Left cardiac atrium (tissue), 4 donors: Measurements from ENCODE around the gene CDH6. TPM values are rescaled to one million over a fixed set of nuclear protein-coding genes. Genes with fewer than 3 reads are reported as not detected.
A peak's percentile ranks its signal among the peaks of the same experiment; 100 is the strongest.

Experiments used
- ATAC-seq, 2 donors: fragments of 200-7000 bp; cut with Tn5 transposase; one replicate each; pipeline ENCODE4 v1.9.1; 2020; ENCODE audit warnings: mild to moderate bottlenecking in 2 of 2, moderate library complexity in 2 of 2
- DNase-seq: peaks from one replicate; pipeline ENCODE4 v3.0.0-alpha.2; 2020
- intact Hi-C, 2 donors: fragments of 100-400 bp; cut with DNase I; formaldehyde crosslinking; loops; one replicate each; pipeline versions ENCODE4 v1.14.1 to v1.15.1; 2022 to 2023
- long read RNA-seq: library from polyadenylated mRNA; unstranded; transcript quantifications from one replicate; pipeline ENCODE4 v2.0.0, GENCODE V29; 2021
- total RNA-seq, 2 donors: library from RNA; stranded (reverse); fragmentation: NEBNext Ultra II Directional; extraction: Animal tissue kit (Norgen Biotek cat#: 25700); gene quantifications; one replicate each; pipeline ENCODE4 v1.2.1, GENCODE V29; 2021
- donor health status: DM: no; HTN: yes; CAD: no.
- donor health status: DM: no; HTN: yes; CAD: no; lungs with severe emphysema.
- donor health status: DM: yes; HTN: yes; CAD: no.
- donor health status: Dilated cardiomyopathy.

Gene CDH6
- total RNA-seq, result 1 to 10 TPM; 2.2 to 2.3 TPM
- long read RNA-seq, partial matches to known transcripts, result 1 of 1 reads
- long read RNA-seq, other reads (novel, unspliced or antisense), result 0 of 1 reads

DNA sequence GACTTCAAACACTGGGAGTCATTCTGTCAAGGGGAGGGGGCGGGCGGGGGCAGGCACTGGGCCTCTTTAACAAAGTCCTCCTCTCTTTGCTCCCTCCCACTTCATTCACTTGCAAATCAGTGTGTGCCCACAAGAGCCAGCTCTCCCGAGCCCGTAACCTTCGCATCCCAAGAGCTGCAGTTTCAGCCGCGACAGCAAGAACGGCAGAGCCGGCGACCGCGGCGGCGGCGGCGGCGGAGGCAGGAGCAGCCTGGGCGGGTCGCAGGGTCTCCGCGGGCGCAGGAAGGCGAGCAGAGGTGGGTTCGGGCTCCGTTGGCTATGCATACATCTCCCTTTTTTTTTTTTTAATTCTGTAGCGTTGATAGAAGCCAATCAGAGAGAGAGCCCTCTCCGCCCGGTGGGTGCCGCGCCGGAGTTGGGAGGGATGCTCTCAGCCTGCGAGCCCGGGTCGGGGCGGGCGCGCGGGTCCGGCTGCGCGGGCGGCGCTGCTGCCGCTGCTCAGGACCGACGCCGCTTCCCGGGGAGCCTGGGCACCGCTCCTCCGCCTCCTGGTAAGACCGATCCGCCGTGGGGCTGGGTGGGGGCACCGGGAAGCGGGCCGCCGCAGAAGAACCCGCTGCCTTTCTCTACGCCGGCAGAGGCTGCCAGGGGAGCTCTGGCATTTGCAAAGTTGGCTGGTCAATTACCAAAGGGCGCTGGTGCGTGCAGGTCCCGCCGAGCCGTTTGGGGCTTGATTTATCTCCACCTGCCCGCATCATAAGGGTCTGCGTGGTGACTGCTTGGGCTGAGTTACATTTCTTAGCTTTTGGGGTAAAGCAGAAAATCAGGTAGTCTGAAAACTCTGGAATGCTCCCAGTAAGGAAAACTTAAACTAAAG is at the start of gene CDH6:
TSS of gene CDH6 (plus strand) at position 96 of the 877 bp plus-strand sequence. CDS start 73,788 bp downstream, outside the sequence.
- DNase-seq (peak; percentile 38), ATAC-seq (peak; percentile 65 to 87)
- intact Hi-C loops, result no loop called here

DNA sequence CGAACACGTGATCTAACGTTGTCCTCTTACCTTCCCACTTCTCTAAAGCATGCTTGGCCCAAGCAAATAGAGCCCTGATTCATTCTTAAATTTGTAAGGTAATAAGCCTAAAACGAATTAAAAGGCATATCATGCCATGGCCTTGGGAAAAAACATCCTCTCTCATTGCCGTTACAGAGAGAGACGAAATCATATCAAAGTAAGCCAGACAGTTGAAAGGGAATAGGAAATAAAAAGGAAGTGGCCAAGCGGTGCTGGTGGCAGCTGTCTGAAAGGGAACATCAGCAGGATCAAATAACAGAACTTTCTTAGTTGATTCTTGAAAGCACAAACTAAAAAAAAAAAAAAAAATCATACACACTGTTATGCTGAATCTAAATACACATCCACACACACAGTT is 49.1 kb upstream of the CDH6 start:
- ATAC-seq, result no peak
- intact Hi-C loops, result no loop called here
- DNase-seq, result no peak

DNA sequence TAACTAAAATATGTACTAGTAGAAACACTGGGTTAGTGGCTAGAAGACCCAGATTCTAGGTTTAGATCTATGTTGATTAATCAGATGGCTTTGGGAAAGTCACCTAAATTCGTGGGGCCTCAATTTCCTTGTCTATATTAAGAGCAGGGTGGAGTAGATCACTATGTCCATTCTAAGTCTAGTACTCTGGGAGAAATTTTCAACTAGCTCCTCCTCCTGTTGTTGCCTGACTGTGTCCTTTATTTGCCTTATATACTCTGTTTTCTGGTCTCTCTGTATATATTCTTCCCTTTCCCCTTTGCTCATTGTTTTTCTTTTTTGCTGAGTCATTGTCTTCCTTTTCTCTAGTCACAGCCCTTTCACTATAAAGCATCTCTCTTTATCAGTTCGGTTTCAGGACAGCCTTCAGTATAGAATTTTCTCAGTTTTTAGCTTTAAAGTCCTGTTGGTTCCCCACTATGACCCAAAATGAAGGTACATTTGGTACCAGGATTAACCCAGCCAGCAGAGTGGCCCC is 44.5 kb upstream of the CDH6 start:
- intact Hi-C loops, result no loop called here
- ATAC-seq, result no peak
- DNase-seq, result no peak

DNA sequence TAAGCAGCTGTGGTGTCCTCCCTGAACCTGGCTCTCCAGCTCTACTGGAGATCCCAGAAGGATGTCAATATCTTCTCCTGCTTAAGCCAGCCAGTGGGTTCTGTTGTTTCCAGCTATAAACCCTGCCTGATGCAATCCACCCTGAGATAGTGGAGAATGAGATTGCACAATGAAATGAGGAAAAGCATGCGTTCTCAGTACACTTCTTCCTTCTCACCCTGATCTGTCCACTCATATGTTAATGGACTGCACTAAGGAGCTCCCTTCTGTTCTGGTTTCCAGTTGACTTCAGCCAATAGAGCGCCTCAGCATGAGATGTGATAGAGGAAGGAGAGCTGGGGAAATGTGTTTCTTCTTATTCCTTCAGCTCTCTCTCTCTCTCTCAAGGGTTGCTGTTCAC is 40.0 kb upstream of the CDH6 start:
- intact Hi-C loops, result no loop called here
- ATAC-seq (peak in 1 of 2 donors; percentile 68), DNase-seq (no peak)

DNA sequence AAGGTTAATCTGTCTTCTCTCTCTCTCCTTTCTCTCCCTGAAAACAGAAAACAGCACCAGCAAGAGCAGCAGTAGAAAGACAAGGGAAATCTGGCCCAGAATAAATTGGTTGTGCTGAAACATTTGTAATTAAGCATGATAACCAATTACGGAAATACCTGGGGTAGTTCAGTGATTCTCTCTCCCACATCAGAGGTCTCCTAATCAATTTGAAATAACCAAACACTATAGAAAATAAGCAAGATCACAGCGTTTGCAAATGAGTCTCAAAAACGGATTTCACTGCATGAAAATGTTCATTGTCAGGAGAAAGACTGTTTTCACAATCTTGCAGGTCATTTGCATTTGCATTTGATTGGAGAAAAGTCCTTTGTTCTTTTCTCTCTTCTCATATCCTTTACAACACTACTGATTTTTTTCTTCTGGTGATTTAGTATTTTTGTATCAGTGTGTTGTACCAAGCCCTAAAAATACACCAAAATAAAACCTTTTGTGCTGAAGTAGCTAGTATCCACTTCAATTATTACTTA is 36.8 kb upstream of the CDH6 start:
- ATAC-seq (no peak), DNase-seq (no peak)
- intact Hi-C loops, result no loop called here

DNA sequence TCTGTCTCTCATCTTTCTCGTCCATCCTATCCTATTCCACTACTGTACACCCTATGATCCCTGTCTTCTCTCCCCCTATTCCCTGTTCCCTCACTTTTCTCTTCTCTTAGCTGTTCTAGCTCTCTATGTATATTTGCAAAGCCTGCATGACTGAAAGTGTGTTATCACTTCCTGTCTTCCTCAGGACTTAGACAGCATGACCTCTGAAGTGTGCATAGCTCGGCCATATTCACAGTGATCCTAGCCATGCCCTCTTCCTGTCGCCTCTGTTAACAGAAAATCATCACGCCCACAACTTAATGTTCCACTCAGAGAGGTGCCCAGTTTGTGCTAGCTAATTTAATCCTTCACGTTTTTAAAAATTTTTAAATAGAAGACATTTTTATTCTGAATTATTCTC is 35.8 kb upstream of the CDH6 start:
- intact Hi-C loops, result no loop called here
- ATAC-seq (no peak), DNase-seq (no peak)

DNA sequence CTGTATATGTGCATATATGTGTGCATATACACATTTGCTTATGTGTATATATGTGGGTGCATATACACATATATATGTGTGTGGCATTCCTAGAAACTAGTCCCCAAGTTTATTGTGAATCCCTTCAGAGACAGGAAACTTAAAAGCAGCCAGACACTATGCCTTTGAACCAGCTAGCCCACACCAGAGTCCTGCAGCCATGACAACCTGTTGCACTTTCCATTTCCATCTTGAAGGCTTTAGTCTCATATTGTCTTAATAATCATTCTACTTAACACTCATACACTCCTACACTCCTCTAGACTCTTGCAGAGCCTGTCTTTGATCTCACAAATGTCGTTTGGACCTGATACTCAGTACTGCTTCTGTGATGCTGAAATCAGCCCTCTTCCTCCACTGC is 34.8 kb upstream of the CDH6 start:
- intact Hi-C loops, result no loop called here
- DNase-seq (no peak), ATAC-seq (no peak)

DNA sequence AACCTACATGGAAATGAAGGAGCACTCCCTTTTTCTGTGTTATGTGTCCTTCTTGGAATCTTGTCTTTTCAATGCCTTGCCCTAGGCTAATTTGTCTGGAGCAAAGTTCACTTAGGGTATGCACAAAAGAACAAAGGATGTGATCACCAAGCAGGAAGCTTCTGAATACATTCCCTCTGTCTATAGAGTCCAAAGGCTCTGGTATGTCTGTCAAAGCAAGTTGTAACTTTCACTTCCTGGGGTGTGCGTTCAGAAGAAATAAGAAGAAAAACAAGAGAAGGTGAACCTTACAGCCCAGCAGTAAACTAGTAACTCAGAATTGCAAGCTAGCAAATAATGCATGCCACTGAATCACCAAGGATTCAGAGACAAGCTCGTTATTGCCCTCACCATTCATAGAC is 31.7 kb upstream of the CDH6 start:
- no peak for ATAC-seq
- intact Hi-C loops, result no loop called here
- no peak for DNase-seq

DNA sequence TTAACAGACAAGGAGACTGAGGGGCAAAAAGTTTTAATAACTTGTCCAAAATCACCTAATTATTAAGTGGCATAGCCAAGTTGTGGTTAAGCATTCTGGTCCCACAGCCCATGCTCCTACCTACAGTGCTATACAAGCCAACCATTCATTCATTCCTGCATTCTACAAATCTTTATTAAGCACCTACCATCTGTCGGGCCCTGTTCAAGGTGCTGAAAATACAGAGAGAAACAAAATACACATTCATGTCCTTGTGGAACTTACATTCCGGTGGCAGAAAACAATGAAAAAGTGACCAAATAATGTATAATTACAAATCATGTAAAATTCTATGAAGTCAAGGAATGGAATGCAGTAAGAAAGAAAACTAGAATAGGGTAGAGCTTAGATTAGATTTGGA is 27.8 kb upstream of the CDH6 start:
- ATAC-seq, result no peak
- intact Hi-C loops, result no loop called here
- no peak for DNase-seq

DNA sequence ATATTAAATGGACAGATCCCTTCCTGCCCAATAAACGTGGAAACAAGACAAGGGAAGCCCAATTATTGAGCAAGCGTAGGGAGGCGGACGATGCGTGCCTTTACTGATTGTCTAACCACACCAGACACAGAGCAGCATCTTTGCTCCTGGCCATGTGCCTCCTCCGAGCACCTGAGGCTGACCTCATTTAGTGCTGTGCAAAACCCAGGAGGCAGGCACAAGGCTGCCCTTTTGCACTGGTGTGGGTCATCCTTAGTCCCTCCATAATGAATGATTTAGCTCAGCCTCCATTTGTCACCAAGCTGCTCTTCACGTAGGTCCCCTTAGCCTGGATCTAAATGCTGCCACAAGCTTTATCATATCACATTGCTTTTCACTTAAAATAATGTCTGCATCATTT is 24.1 kb upstream of the CDH6 start:
- ATAC-seq (no peak), DNase-seq (no peak)
- intact Hi-C loops, result no loop called here

DNA sequence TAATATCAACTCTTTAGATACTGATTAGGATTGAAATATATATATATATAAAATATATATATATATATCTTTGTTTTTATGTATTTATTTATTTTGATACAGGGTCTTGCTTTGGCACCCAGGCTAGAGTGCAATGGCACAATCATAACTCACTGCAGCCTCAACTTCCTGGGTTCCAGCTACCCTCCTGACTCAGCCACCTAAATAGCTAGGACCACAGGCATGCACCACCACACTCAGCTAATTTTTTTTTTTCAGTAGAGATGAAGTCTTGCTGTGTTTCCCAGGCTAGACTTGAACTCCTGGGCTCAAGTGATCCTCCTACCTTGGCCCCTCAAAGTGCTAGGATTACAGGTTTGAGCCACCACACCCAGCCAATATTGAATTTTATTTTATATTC is 20.6 kb upstream of the CDH6 start:
- intact Hi-C loops, result no loop called here
- no peak for ATAC-seq
- no peak for DNase-seq

DNA sequence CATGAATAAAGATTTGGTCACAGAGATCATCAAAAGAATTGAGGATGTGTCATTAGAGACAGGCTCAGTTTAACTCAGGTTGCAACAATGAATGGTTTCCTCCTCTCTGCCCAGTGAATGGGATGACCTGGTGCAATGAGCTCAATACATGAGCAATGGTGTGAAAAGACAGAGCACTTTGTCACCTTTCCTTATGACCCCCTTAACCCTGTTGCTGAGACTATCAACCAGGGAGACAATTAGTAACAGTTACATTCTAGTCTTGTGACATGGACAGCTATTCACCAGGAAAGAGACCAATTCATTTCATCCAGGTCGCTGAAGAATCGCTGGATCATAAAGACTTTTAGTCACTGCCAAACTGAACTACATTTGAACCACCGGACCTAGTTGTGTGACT is 19.9 kb upstream of the CDH6 start:
- no peak for ATAC-seq
- intact Hi-C loops, result no loop called here
- DNase-seq, result no peak

DNA sequence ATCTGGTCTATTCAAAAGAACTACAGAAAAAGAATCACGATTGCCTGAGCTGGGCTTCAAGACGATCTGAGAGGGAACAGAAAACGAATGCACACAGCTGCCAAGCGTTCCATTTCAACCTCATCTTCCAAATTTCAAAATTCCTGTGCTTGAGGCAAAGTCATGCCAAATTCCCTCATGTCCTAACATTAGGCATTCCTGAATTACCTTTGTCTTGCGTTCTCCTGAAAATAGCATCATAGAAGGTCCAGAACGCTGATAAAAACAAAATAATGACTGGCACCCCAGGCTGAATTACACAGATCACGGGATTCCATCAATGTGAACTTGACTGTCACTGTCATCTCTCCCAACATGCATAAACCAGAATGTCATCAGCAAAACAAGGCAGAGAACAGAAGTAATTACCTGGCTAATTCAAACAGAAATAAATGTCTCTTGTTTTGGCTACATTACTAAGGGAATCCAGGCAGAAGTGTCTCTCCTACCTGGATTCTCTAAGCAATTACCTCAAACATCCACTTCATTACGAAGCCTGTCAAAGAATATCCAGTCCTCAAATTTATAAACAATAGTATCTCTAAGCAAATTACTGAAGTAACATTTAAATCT is 12.0 kb upstream of the CDH6 start:
- ATAC-seq (no peak), DNase-seq (no peak)
- intact Hi-C loops, result no loop called here

DNA sequence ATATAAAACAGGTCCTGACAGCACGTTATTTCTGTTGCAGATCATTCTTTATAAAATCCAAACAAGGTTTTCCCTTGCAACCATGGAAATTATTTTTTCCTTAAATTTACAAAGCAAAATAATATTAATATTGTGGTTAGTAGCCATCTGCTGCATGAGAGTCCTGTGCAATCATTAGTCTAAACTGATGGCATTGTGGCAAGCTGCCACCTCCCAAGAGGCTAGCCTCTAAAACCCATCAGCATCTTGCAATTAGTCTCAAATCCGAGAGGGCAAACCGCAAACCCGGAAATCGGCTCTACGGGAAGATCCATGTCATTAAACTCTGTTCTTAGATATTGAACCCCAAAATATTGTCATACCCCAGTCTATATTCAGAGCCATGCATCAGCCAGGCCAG is 11.3 kb upstream of the CDH6 start:
- no peak for DNase-seq
- no peak for ATAC-seq
- intact Hi-C loops, result no loop called here

DNA sequence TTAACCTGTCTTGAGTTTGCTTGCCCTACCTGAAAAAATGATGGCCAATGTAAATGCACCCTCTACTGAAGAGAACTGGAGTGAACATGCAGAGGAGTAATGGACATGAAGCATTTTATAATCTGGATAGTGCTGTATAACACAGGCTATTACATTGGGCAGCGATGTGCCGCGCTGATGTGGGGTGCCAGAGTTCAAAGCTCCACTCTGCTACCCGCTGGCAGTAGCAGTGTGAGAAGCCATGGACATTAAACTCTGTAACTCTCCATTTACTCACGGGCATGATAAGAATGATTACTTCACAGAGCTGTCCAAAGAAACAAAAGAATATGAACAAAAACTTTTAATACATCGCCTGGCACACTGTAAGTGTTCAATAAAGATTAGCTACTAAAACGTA is 7.5 kb upstream of the CDH6 start:
- ATAC-seq, result no peak
- intact Hi-C loops, result loop anchor here in 1 of 2 donors (5.0 kb wide), 1 partner anchor 379 kb away; no protein-coding TSS in a partner anchor
- no peak for DNase-seq

DNA sequence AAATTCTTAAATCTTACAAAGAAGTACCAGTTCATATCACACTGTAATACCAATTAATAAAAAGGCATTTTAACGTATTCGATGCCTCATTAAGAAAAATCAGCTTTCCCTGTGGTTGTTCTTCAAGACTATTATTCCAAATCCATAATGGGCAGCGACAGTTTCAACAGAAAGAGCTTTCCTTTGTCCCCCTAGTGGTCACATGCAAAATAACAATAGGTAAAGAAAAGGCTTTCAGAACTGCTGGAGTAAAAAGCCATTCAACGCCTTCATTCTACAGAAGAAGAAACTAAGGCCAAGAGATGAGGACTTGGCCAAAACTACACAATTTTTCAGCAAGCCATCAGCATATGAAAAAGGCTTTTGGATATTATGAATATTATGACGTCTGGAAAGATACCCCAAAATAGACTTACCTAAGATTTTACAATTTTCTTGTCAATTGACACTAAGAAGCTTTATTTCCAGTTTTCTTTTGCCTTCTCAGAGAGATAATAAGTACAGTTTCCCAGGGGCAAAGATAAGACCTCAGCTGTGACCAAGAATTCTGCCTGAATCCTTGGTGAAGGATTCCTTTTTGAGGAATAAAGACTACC is 6.7 kb upstream of the CDH6 start:
- DNase-seq (no peak), ATAC-seq (no peak)
- intact Hi-C loops, result loop anchor here in 1 of 2 donors (5.0 kb wide), 1 partner anchor 379 kb away; no protein-coding TSS in a partner anchor

DNA sequence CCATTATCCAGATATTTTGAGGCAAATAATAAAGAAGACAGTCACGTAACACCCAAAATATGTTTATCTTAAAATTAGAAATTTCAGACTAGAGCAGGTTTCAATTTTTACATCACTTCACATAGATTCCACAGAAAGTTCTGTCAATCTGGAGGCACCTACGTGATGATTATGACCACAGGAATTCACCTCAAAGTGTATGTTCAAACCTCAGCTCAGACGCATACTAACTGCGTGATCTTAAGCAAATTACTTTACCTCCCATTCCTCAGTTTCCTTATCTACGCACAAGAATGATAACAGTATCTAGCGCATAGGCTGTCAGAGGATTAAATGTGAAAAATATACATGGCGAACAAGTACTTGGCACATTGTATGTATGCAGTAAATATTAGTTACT is 5.9 kb upstream of the CDH6 start:
- ATAC-seq, result no peak

DNA sequence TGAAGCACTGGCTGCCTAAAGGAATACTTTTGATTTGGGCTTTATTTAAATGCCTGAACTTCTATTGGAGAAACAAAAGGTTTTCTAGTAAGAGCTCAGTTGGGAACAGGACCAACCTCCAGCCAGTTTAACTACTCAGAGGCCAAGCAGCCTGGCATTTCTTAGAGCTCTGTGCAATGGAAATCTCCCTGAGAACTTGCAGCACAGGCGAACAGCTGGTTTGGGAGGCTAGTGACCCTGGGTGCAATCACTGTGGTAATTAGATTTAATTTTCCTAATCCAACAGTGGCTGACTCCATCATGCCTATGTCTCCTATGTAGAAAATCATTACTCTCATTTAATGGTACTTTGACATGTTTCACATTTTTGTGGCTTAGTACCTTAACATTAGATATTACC is 1.0 kb upstream of the CDH6 start:
- ATAC-seq (no peak), DNase-seq (no peak)
- intact Hi-C loops, result no loop called here

More for the DNA sequence above, 5.9 kb upstream of the CDH6 start:
- intact Hi-C loops, result loop anchor here in 1 of 2 donors (5.0 kb wide), 1 partner anchor 380 kb away; no protein-coding TSS in a partner anchor
- DNase-seq, result no peak

DNA sequence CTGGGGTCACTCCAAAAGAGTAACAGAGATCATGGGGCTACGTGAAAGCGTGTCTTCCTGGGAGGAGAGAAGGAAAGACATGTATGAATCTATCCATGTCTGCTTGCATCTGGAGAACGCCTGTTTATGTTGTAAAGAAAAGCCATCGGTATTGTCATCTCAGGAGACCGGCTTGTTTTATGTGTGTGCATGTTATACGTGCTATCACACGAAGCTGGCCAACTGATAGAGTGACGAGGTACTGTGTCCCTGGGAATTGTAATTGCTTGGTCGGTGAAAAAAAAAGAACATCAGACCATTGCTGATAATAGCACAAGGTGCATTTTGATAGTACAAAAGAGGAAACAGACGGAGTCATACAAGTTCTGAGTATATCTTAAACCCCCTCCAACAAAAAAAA is 370 bp upstream of the CDH6 start:
- ATAC-seq (no peak), DNase-seq (no peak)
- intact Hi-C loops, result no loop called here

DNA sequence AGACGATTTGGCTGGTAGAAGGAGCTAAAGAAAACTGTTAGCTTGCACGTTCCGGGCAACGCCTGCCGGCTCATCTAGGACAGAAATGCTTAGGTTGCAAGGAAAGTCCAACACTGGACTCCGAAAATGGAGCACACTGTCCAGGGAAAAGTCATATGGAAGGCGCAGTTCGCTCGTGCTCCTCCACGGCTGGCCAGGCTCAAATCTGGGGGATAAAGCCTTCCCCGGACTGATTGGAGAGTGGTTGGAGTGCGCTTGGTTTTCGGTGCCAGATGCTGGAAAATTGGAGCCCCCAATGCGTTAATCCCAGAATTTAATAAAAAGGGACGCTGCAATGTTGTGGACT is 955 bp downstream of the CDH6 start:
- intact Hi-C loops, result no loop called here
- ATAC-seq, result peak in 1 of 2 donors; percentile 29
- no peak for DNase-seq
